GM12878 (cell line): Measurements from ENCODE around the gene INHBB.

ENCODE experiments used
- CTCF ChIP-seq, 3 experiments: IDR thresholded peaks in 2 of 3; conservative IDR thresholded peaks in 1 of 3; 2 replicates each; pipeline ENCODE4 v1.5.1; 2011; ENCODE audit warnings: low read depth in 3 of 3, low read length in 3 of 3, mild to moderate bottlenecking in 3 of 3, control low read depth in 2 of 3, moderate library complexity in 2 of 3, inconsistent platforms in 1 of 3, mixed read lengths in 1 of 3; ENCODE audit not compliant: control insufficient read depth in 2 of 3, insufficient read depth in 1 of 3; ENCODE audit errors: extremely low read depth in 1 of 3
- EZH2 ChIP-seq: IDR thresholded peaks from 2 replicates; pipeline ENCODE4 v1.6.1; 2012; ENCODE audit warnings: low read depth, mild to moderate bottlenecking, control low read depth, inconsistent platforms, low read length, borderline replicate concordance; ENCODE audit not compliant: control insufficient read depth
- SP1 ChIP-seq: IDR thresholded peaks from one replicate; pipeline ENCODE4 v1.6.1; 2011; ENCODE audit warnings: low read depth, low read length

- TF ChIP-seq CTCF (IDR thresholded peaks at IDR 0.05 in 2 of 3, conservative IDR thresholded peaks at IDR 0.05 in 1 of 3; ENCODE audit: control insufficient read depth in 2 of 3, extremely low read depth in 1 of 3, insufficient read depth in 1 of 3, low read depth in 3 of 3, low read length in 3 of 3) (no peak), EZH2 (no peak), SP1 (no peak)
Observed at GRCh38 chr2:120353931-120354330, 8.0 kb downstream of the INHBB start.
